Calu3 (cell line): ENCODE measurements around the gene PSMA8. TPM values are rescaled to one million over a fixed set of nuclear protein-coding genes. Genes with fewer than 3 reads are reported as not detected.

Experiments
- BruUV-seq: library from RNA; stranded (reverse); fragments of 400-500 nt; replicated peaks from 2 replicates; lab custom pipeline; 2021; lab: Mats Ljungman, UMichigan
- CTCF ChIA-PET: fragments of 300-600 bp; sonication (Branson Sonifier 250); formaldehyde crosslinking; loops from one replicate; lab custom pipeline; 2022; ENCODE audit warnings: antibody characterized with exemption; lab: Charles Lee
- DNase-seq: peaks from one replicate; pipeline ENCODE4 v3.0.0; 2022
- H3K27ac Mint-ChIP-seq: one replicate; pipeline ENCODE4 v1.8.0; 2022; ENCODE audit warnings: mixed read lengths; ENCODE audit not compliant: unreplicated experiment
- H3K27me3 Mint-ChIP-seq: one replicate; pipeline ENCODE4 v1.8.0; 2022; ENCODE audit warnings: mixed read lengths; ENCODE audit not compliant: unreplicated experiment
- H3K36me3 Mint-ChIP-seq: one replicate; pipeline ENCODE4 v1.8.0; 2022; ENCODE audit warnings: mild to moderate bottlenecking, moderate library complexity, mixed read lengths; ENCODE audit not compliant: insufficient read depth, unreplicated experiment
- H3K4me1 Mint-ChIP-seq: one replicate; pipeline ENCODE4 v1.8.0; 2022; ENCODE audit warnings: mild to moderate bottlenecking, low read depth, mixed read lengths; ENCODE audit not compliant: unreplicated experiment
- H3K4me3 Mint-ChIP-seq: one replicate; pipeline ENCODE4 v1.8.0; 2022; ENCODE audit warnings: mild to moderate bottlenecking, low read depth, moderate library complexity, mixed read lengths; ENCODE audit not compliant: unreplicated experiment
- H3K9me3 Mint-ChIP-seq: one replicate; pipeline ENCODE4 v1.8.0; 2022; ENCODE audit warnings: low read depth, mixed read lengths; ENCODE audit not compliant: unreplicated experiment
- intact Hi-C: fragments of 100-400 bp; cut with micrococcal nuclease; formaldehyde crosslinking; loops from one replicate; pipeline ENCODE4 v1.10.0; 2022; ENCODE audit not compliant: unreplicated experiment
- total RNA-seq: library from RNA; stranded (reverse); gene quantifications from 2 replicates; pipeline ENCODE4 v1.2.3, GENCODE V29; 2022
- TF ChIP-seq, protein P1 (sequence below): fragments of 200-600 bp; IDR thresholded peaks from one replicate; pipeline ENCODE4 v1.8.0; 2022; ENCODE audit warnings: antibody characterized with exemption; ENCODE audit not compliant: unreplicated experiment

Gene PSMA8
- total RNA-seq, 1 experiment from 2014 or later, result not detected

DNA sequence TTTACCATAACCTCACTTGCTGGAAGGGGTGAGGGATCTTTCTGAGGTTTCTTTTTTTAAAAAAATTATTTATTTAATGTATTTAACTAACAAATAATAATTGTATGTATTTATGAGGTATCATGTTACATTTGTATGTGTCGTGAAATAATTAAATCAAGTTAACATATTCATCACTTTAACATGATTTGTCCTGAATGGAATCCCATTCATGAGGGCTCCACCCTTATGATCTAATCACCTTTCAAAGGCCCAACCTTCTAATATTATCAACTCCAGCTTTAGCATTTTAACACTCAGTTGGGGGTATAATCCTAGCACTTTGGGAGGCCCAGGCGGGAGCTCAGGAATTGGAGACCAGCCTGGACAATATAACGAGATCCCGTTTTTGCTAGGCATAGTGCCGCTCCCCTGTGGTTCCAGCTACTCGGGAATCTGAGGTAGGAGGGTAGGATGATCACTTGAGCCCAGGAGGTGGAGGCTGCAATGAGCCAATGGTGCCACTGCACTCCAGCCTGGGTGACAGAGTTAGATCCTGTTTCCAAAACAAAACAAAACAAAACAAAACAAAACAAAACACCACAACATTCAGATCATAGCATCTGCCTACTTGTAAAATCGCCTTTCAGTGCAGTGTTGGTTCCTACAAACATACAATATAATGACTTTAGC, 91.5 kb downstream of the PSMA8 start:
- no peak for DNase-seq
- Mint-ChIP-seq H3K4me3 (peak overlapping the region; percentile 97), H3K27me3 (peaks cover 38% of the 10 kb centered on the region), H3K4me1 (peaks cover 9% of the 10 kb centered on the region), H3K36me3 (peaks cover 23% of the 10 kb centered on the region), H3K27ac (peak overlapping the region; percentile 95), H3K9me3 (no peaks in the 10 kb centered on the region)
- CTCF ChIA-PET, result no interaction called here
- TF ChIP-seq, protein P1, sequence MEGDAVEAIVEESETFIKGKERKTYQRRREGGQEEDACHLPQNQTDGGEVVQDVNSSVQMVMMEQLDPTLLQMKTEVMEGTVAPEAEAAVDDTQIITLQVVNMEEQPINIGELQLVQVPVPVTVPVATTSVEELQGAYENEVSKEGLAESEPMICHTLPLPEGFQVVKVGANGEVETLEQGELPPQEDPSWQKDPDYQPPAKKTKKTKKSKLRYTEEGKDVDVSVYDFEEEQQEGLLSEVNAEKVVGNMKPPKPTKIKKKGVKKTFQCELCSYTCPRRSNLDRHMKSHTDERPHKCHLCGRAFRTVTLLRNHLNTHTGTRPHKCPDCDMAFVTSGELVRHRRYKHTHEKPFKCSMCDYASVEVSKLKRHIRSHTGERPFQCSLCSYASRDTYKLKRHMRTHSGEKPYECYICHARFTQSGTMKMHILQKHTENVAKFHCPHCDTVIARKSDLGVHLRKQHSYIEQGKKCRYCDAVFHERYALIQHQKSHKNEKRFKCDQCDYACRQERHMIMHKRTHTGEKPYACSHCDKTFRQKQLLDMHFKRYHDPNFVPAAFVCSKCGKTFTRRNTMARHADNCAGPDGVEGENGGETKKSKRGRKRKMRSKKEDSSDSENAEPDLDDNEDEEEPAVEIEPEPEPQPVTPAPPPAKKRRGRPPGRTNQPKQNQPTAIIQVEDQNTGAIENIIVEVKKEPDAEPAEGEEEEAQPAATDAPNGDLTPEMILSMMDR, result no peak
- intact Hi-C loops, result no loop called here
- BruUV-seq, result no TSS peak

DNA sequence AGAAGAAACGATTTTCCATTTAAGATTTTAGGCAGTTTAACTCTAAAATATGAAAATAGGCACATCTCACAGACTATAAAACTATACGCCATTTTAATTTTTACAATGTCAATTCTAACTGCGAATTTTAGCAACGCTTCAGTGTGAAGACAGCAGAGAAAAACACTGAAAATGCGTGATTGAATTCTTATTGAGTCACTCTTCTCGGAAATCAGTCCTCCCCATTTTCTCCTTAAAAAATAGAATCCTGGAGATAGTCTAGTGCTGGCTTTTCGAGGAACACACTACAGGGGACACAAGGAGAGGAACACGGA, 92.2 kb downstream of the PSMA8 start:
- DNase-seq, result no peak
- BruUV-seq, result no TSS peak
- Mint-ChIP-seq H3K27ac (peak overlapping the region; percentile 95), H3K9me3 (no peaks in the 10 kb centered on the region), H3K36me3 (peaks cover 23% of the 10 kb centered on the region), H3K4me1 (peaks cover 9% of the 10 kb centered on the region), H3K4me3 (peak overlapping the region; percentile 97), H3K27me3 (peaks cover 31% of the 10 kb centered on the region)
- intact Hi-C loops, result no loop called here
- CTCF ChIA-PET, result interaction anchor here (0.6 kb wide), 1 partner anchor 52 kb away, joined by 3 read pairs; no protein-coding TSS in a partner anchor
- TF ChIP-seq, protein P1, result no peak

DNA sequence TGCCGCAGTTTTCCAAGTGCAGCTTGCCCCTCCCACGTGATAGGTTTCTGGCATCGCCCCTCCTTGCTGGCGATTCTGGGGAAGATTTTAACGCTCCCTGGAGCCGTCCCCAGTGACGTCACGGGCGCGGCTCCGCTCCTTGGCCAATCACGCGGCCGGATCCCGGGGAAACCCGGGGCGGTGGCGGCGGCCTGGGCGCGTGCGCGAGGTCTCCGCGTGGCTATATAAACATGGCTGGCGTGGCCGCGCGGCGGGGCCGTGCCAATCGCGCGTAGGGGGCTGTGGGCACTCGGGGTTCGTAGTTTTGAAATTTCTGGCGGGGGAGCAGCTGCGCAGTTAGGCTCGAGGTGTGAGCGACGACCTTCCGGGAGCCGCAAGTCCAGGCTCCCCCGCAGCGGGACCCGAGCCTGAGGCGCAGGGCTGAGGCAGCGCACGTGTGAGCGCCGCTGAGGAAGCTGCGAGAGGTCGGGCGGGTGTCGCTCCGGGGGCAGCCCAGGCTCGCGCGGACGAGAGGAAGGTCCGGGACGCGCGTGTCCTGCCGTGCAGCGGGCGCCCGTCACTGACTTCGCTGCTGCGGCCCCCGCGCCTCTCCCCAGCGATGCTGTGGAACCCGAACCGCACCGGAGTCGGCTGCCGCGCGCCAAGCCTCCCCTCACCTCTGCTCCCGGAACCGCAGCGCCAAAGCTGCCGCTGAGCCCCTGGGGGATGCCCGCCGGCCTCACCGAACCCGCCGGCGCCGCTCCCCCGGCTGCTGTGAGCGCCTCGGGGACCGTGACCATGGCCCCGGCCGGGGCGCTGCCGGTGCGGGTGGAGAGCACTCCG, 92.8 kb downstream of the PSMA8 start, which contains the start of gene TAF4B:
TSS of gene TAF4B (plus strand) at position 217 of the 822 bp plus-strand sequence. CDS start at position 706, 489 bp downstream.
- Mint-ChIP-seq H3K27me3 (peaks cover 25% of the 10 kb centered on the region), H3K4me1 (peaks cover 9% of the 10 kb centered on the region), H3K9me3 (no peaks in the 10 kb centered on the region), H3K27ac (peak within 1 kb of the TSS; percentile 95), H3K36me3 (peaks cover 23% of the 10 kb centered on the region), H3K4me3 (peak within 1 kb of the TSS; percentile 97)
- intact Hi-C loops, result no loop called here
- no TSS peak for BruUV-seq
- CTCF ChIA-PET, result interaction anchor here (0.6 kb wide), 1 partner anchor 52 kb away, joined by 3 read pairs; no protein-coding TSS in a partner anchor
- DNase-seq, result peak; percentile 97
- TF ChIP-seq, protein P1, result no peak

DNA sequence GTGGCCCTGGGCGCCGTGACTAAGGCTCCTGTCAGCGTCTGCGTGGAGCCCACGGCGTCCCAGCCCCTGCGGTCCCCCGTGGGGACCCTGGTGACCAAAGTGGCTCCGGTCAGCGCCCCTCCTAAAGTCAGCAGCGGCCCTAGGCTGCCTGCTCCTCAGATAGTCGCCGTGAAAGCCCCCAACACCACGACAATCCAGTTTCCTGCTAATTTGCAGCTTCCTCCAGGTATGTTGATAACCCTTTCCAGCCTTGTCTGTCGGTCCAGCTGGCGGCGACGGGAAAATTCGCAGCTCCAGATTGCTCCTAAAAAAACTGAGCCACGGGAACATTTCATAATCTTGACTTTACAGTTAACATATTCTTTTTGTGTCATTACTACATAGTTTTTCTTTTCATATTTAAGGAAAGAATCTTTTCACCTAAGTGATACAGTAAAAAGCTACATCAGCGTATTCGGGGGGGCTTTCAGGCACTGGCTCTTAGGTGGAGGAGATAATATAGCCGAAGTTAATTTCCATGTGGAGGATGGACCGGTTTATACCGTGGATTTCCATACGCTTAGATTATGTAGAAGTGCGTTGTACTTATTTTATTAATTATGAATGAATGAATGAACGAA, 93.5 kb downstream of the PSMA8 start:
- Mint-ChIP-seq H3K27me3 (peaks cover 18% of the 10 kb centered on the region), H3K27ac (peak overlapping the region; percentile 91), H3K4me3 (peak overlapping the region; percentile 97), H3K36me3 (peaks cover 23% of the 10 kb centered on the region), H3K4me1 (peaks cover 9% of the 10 kb centered on the region), H3K9me3 (no peaks in the 10 kb centered on the region)
- DNase-seq, result no peak
- TF ChIP-seq, protein P1, result no peak
- BruUV-seq, result no TSS peak
- intact Hi-C loops, result no loop called here
- CTCF ChIA-PET, result no interaction called here
